Measurements from ENCODE around the gene RRAGD. TPM values are rescaled to one million over a fixed set of nuclear protein-coding genes. Genes with fewer than 3 reads are reported as not detected.

The RRAGD gene
- total and polyA plus RNA-seq, 11 donors: 25.8 to 147 (median 96.7) TPM

DNA sequence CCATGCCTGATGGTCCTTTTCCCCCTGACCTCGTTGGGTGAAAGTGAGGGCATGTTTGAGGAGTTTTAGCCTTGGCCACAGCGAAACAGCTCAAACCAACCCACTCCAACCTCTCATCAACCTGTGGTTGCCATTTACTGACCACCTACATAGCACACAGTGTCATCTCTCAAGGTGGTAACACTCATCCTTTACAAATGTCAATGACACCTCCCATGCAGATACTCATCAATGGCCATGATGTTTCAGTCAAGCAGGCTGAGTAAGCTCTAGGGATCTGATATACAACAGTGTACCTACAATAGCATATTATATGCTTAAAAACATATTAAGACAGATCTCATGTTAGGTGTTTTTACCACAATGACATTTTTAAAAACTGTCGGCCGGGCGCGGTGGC, 9.3 kb downstream of the RRAGD start:
- no peak for TF ChIP-seq POLR2A (IDR thresholded peaks at IDR 0.05)
- TF ChIP-seq, protein P1, sequence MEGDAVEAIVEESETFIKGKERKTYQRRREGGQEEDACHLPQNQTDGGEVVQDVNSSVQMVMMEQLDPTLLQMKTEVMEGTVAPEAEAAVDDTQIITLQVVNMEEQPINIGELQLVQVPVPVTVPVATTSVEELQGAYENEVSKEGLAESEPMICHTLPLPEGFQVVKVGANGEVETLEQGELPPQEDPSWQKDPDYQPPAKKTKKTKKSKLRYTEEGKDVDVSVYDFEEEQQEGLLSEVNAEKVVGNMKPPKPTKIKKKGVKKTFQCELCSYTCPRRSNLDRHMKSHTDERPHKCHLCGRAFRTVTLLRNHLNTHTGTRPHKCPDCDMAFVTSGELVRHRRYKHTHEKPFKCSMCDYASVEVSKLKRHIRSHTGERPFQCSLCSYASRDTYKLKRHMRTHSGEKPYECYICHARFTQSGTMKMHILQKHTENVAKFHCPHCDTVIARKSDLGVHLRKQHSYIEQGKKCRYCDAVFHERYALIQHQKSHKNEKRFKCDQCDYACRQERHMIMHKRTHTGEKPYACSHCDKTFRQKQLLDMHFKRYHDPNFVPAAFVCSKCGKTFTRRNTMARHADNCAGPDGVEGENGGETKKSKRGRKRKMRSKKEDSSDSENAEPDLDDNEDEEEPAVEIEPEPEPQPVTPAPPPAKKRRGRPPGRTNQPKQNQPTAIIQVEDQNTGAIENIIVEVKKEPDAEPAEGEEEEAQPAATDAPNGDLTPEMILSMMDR (IDR thresholded peaks at IDR 0.05): no peak
- H3K27ac ChIP-seq: no peak overlapping the region
- WGBS, 4 donors: 88 to 93% (median 90%) methylated on average over 5 to 6 of the region's 6 CpGs
- intact Hi-C loops (cut with DNase I): no loop called here
- no peaks in the 10 kb centered on the region for H3K27me3 ChIP-seq
- H3K9me3 ChIP-seq: no peaks in the 10 kb centered on the region
- ATAC-seq: no peak
- peaks cover 0 to 40% (median 10%) of the 10 kb centered on the region in 12 donors for H3K4me1 ChIP-seq
- no peak overlapping the region for H3K4me3 ChIP-seq
- no peak for DNase-seq
- H3K36me3 ChIP-seq: no peaks in the 10 kb centered on the region

DNA sequence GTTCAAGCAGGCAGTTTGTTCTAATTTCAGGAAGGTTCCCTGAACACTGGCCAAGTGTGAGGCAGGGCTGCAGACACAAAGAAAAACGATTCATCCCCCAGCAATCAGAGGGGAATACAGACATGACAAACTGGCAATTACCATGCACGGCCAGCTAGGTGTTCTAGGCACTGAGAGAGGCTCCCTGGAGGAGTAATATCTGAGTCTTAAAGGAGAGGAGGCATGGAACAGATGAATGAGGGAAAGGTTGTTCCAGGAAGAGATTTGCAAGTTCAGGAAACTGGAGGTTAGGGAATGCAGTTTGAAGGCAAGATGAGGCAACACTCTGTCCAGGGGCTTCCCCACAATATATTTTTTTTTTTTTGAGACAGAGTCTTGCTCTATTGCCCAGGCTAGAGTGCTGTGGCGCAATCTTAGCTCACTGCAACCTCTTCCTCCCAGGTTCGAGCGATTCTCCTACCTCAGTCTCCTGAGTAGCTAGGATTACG, 11.1 kb downstream of the RRAGD start:
- no peak for TF ChIP-seq POLR2A (IDR thresholded peaks at IDR 0.05)
- TF ChIP-seq, protein P1 (IDR thresholded peaks at IDR 0.05): no peak
- 66 to 70% (median 67%) methylated on average over 6 of the region's 6 CpGs for whole genome bisulfite sequencing, 4 donors
- H3K4me3 ChIP-seq: no peak overlapping the region
- ATAC-seq: no peak
- H3K9me3 ChIP-seq: no peaks in the 10 kb centered on the region
- intact Hi-C loops (cut with DNase I): no loop called here
- no peaks in the 10 kb centered on the region for H3K36me3 ChIP-seq
- peak overlapping the region in 1 of 12 donors; percentile 3 for H3K27ac ChIP-seq
- no peaks in the 10 kb centered on the region for H3K27me3 ChIP-seq
- H3K4me1 ChIP-seq: peaks cover 0 to 29% (median 6%) of the 10 kb centered on the region in 12 donors
- DNase-seq: no peak

DNA sequence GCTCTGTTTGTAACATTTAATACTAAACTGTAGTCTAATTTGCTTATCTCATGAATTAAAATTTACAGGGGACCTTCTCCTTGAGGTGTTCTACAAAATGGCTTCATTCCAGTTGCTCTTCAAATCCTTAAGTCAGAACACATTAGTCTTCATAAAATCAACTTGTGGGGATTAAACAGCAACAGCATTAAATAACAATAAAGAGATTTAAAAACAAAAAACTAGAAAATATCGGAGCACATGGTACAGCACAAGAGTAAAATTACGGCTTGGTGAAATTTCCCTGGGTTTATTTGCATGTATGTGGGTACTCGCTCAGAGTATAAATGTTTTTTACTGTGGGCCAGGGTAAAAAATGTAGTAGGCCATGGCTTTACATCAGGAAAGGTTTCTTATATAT, 12.0 kb downstream of the RRAGD start:
- intact Hi-C loops (cut with DNase I): no loop called here
- WGBS, 4 donors: 88 to 94% (median 90%) methylated on average over 3 of the region's 3 CpGs
- Histone ChIP-seq H3K27me3 (no peaks in the 10 kb centered on the region), H3K4me1 (peaks cover 0 to 29% (median 6%) of the 10 kb centered on the region in 12 donors), H3K36me3 (no peaks in the 10 kb centered on the region), H3K9me3 (no peaks in the 10 kb centered on the region), H3K4me3 (no peak overlapping the region), H3K27ac (no peak overlapping the region)
- no peak for DNase-seq
- ATAC-seq: no peak
- no peak for TF ChIP-seq POLR2A (IDR thresholded peaks at IDR 0.05)
- TF ChIP-seq, protein P1 (IDR thresholded peaks at IDR 0.05): no peak

DNA sequence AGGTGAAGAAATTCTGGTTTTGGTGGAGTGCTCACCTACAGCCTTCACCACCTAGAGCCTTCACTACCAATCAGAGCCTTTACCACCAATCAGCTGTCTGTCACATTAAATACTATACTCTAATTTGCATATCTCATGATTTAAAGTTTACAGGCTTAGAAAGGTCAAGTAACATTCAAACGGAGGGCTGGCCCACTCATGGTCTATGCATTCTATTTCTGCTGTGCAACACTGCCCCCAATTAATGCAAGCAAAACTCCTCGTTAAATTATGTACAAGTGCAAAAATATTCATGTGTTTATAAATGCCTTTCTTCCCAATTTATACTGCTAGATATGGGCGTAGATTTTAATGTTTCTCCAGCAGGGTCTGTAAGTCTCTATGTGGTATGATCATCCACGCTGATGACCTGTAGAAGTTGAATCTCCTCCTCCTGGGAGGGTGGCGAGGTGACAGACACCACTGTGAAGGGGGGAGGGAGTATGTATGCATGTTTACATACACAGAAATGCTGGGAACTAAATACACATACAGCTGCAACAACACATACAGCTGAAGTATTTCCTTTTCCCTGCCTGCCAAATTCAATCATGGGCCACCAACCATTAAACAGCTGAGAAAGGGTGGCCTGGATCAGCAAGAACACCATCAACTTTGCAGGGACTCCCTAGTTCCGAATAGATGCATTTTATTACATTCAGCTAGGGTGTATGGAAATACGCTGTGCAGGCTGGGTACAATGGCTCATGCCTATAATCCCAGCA, 13.1 kb downstream of the RRAGD start:
- Histone ChIP-seq H3K36me3 (no peaks in the 10 kb centered on the region), H3K27ac (no peak overlapping the region), H3K27me3 (no peaks in the 10 kb centered on the region), H3K4me1 (peaks cover 0 to 23% (median 6%) of the 10 kb centered on the region in 12 donors), H3K4me3 (no peak overlapping the region), H3K9me3 (peaks cover 0 to 4% (median 0%) of the 10 kb centered on the region in 12 donors)
- intact Hi-C loops (cut with DNase I): no loop called here
- TF ChIP-seq, protein P1 (IDR thresholded peaks at IDR 0.05): no peak
- no peak for TF ChIP-seq POLR2A (IDR thresholded peaks at IDR 0.05)
- DNase-seq: no peak
- no peak for ATAC-seq
- WGBS, 4 donors: 81 to 85% (median 83%) methylated on average over 7 of the region's 7 CpGs

Measured in heart left ventricle (tissue), 16 donors.